Measurements from ENCODE around the gene ZNF775. TPM values are rescaled to one million over a fixed set of nuclear protein-coding genes. Genes with fewer than 3 reads are reported as not detected.

ZNF775 gene
- total RNA-seq, 1 donor from 2014 or later: 3.0 TPM

- no peak overlapping the region for H3K4me3 ChIP-seq
- no peak for DNase-seq (ENCODE audit: low spot score)
- no peak overlapping the region for H3K4me2 ChIP-seq
- peaks cover 23% of the 10 kb centered on the region for H4K20me1 ChIP-seq (ENCODE audit: low read depth)
- no peaks in the 10 kb centered on the region for H3K27me3 ChIP-seq
- no peak overlapping the region for H3K9ac ChIP-seq
- H3K4me1 Mint-ChIP-seq: peaks cover 61% of the 10 kb centered on the region
- H3K9me3 ChIP-seq (ENCODE audit: low read depth): no peaks in the 10 kb centered on the region
- H3K36me3 Mint-ChIP-seq: peaks cover 23% of the 10 kb centered on the region
- peaks cover 55% of the 10 kb centered on the region for H3K79me2 ChIP-seq (ENCODE audit: low read depth)
- H3F3A ChIP-seq (ENCODE audit: low read depth): peaks cover 31% of the 10 kb centered on the region
- TF ChIP-seq EZH2phosphoT487 (IDR thresholded peaks at IDR 0.05) (no peak), CTCF (IDR thresholded peaks at IDR 0.05) (no peak), EZH2 (IDR thresholded peaks at IDR 0.05) (no peak)
- H3K4me3 Mint-ChIP-seq: no peak overlapping the region
- peaks cover 19% of the 10 kb centered on the region for H3K4me1 ChIP-seq
- H3K36me3 ChIP-seq: no peaks in the 10 kb centered on the region
- peaks cover 5% of the 10 kb centered on the region for H3K27me3 Mint-ChIP-seq (ENCODE audit: insufficient read depth, low read depth)
- H3K27ac ChIP-seq: no peak overlapping the region
- no peak overlapping the region for H3K27ac Mint-ChIP-seq
- H3K9me3 Mint-ChIP-seq: no peaks in the 10 kb centered on the region
- no peak overlapping the region for H2AFZ ChIP-seq (replicated peaks)
These were observed 7.2 kb upstream of the ZNF775 start for GRCh38 chr7:150371996-150372270.

DNA sequence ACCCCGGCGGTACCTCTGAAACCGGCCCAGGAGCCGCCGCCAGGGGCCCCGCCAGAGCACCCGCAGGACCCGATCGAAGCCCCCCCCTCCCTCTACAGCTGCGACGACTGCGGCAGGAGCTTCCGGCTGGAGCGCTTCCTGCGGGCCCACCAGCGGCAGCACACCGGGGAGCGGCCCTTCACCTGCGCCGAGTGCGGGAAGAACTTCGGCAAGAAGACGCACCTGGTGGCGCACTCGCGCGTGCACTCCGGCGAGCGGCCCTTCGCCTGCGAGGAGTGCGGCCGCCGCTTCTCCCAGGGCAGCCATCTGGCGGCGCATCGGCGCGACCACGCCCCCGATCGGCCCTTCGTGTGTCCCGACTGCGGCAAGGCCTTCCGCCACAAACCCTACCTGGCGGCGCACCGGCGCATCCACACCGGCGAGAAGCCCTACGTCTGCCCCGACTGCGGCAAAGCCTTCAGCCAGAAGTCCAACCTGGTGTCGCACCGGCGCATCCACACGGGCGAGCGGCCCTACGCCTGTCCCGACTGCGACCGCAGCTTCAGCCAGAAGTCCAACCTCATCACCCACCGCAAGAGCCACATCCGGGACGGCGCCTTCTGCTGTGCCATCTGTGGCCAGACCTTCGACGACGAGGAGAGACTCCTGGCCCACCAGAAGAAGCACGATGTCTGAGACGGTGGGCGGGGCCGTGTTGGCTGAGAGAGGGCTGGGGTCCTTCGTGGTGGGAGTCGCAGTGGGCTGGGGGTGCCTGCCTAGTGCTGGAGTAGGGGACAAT, 6.7 kb upstream of the ZNF775 start:
- peak; percentile 1 for DNase-seq (ENCODE audit: low spot score)
- Histone ChIP-seq H3K4me3 (no peak overlapping the region), H3K4me2 (no peak overlapping the region), H3K9me3 (ENCODE audit: low read depth) (no peaks in the 10 kb centered on the region), H3K27me3 (no peaks in the 10 kb centered on the region), H3K79me2 (ENCODE audit: low read depth) (peaks cover 55% of the 10 kb centered on the region), H3K27ac (no peak overlapping the region), H3K36me3 (no peaks in the 10 kb centered on the region), H2AFZ (replicated peaks) (no peak overlapping the region), H3F3A (ENCODE audit: low read depth) (peaks cover 31% of the 10 kb centered on the region), H4K20me1 (ENCODE audit: low read depth) (peaks cover 26% of the 10 kb centered on the region), H3K4me1 (peaks cover 19% of the 10 kb centered on the region), H3K9ac (no peak overlapping the region)
- Mint-ChIP-seq H3K27me3 (ENCODE audit: insufficient read depth, low read depth) (peaks cover 6% of the 10 kb centered on the region), H3K4me1 (peaks cover 63% of the 10 kb centered on the region), H3K4me3 (no peak overlapping the region), H3K9me3 (no peaks in the 10 kb centered on the region), H3K27ac (no peak overlapping the region), H3K36me3 (peaks cover 23% of the 10 kb centered on the region)
- TF ChIP-seq EZH2phosphoT487 (IDR thresholded peaks at IDR 0.05): no peak

DNA sequence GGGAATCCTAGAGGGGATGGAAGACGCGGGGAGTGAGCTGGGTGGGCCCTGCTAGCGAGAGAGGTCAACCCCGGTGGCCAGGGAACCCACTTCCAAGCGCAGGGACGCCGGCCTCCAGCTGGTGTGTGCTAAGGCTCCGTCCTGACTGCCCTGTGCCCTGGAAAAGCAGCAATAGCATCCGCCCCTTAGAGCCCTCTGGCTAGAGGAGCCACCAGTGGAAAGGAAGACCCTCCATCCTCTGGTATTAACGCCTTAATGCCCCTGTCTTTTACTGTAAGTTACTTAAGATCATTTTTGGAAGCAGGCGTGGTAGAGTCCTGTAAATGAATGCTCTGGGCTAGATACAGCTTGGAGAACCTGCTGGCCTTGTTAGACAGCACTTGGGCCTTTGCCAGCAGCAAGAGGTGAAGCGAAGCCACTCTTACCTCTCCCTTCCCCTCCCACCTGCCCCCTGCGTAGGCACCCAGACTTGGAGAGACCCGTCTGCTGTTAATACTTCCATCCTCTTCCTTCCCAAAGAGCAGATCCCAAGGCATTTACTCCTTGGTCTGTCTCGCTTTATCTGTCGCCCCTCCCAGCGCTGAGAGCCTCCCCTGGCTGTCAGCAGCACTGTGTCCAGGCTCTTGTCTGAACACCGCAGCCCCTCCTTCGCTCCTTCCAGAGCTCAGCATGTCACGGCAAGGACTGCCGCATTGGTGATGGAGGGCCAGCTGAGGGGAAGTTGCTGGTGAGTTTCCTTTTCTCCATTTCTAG, 5.9 kb upstream of the ZNF775 start:
- Mint-ChIP-seq H3K36me3 (peaks cover 23% of the 10 kb centered on the region), H3K4me3 (no peak overlapping the region), H3K9me3 (no peaks in the 10 kb centered on the region), H3K27me3 (ENCODE audit: insufficient read depth, low read depth) (peaks cover 7% of the 10 kb centered on the region), H3K27ac (peak overlapping the region; percentile 44), H3K4me1 (peaks cover 65% of the 10 kb centered on the region)
- H3K4me1 ChIP-seq: peaks cover 19% of the 10 kb centered on the region
- H3K9ac ChIP-seq: no peak overlapping the region
- no peak overlapping the region for H3K4me2 ChIP-seq
- peaks cover 31% of the 10 kb centered on the region for H3F3A ChIP-seq (ENCODE audit: low read depth)
- H3K79me2 ChIP-seq (ENCODE audit: low read depth): peaks cover 55% of the 10 kb centered on the region
- H3K36me3 ChIP-seq: no peaks in the 10 kb centered on the region
- H3K27me3 ChIP-seq: no peaks in the 10 kb centered on the region
- no peaks in the 10 kb centered on the region for H3K9me3 ChIP-seq (ENCODE audit: low read depth)
- peaks cover 29% of the 10 kb centered on the region for H4K20me1 ChIP-seq (ENCODE audit: low read depth)
- no peak overlapping the region for H3K4me3 ChIP-seq
- H2AFZ ChIP-seq (replicated peaks): no peak overlapping the region
- TF ChIP-seq CTCF (IDR thresholded peaks at IDR 0.05) (no peak), EZH2phosphoT487 (IDR thresholded peaks at IDR 0.05) (no peak), EZH2 (IDR thresholded peaks at IDR 0.05) (no peak)
- H3K27ac ChIP-seq: no peak overlapping the region
- DNase-seq (ENCODE audit: low spot score): peak; percentile 1

DNA sequence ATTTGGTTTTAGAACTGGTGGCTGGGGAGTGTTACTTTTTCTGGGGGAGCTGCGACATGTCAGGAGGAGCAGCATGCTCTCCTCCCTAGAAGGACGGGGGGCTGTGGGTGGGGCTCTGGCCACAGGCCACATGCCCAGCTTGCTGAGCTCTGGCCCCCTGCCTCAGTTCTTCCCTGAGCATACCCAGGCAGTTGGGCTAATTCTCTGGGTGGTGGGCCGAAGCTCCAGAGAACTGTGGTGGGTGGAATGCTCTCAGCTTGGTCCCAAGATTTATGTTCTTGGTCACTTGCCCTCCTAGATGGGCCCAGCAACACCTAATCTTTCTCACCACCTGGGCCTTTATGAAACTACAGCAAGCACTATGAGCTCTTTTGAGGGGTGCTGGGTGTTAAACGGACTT, 5.1 kb upstream of the ZNF775 start:
- no peaks in the 10 kb centered on the region for H3K9me3 Mint-ChIP-seq
- no peak overlapping the region for H2AFZ ChIP-seq (replicated peaks)
- peaks cover 66% of the 10 kb centered on the region for H3K4me1 Mint-ChIP-seq
- H3K27ac Mint-ChIP-seq: no peak overlapping the region
- no peak overlapping the region for H3K9ac ChIP-seq
- H3K36me3 Mint-ChIP-seq: peaks cover 23% of the 10 kb centered on the region
- no peak for TF ChIP-seq EZH2 (IDR thresholded peaks at IDR 0.05)
- TF ChIP-seq CTCF (IDR thresholded peaks at IDR 0.05): no peak
- no peak for TF ChIP-seq EZH2phosphoT487 (IDR thresholded peaks at IDR 0.05)
- H3K9me3 ChIP-seq (ENCODE audit: low read depth): no peaks in the 10 kb centered on the region
- no peaks in the 10 kb centered on the region for H3K36me3 ChIP-seq
- H3K79me2 ChIP-seq (ENCODE audit: low read depth): peaks cover 52% of the 10 kb centered on the region
- no peak overlapping the region for H3K4me3 ChIP-seq
- DNase-seq (ENCODE audit: low spot score): no peak
- no peak overlapping the region for H3K27ac ChIP-seq
- H3K4me2 ChIP-seq: no peak overlapping the region
- peaks cover 19% of the 10 kb centered on the region for H3K4me1 ChIP-seq
- peaks cover 31% of the 10 kb centered on the region for H3F3A ChIP-seq (ENCODE audit: low read depth)
- peaks cover 29% of the 10 kb centered on the region for H4K20me1 ChIP-seq (ENCODE audit: low read depth)
- no peaks in the 10 kb centered on the region for H3K27me3 ChIP-seq
- peaks cover 10% of the 10 kb centered on the region for H3K27me3 Mint-ChIP-seq (ENCODE audit: insufficient read depth, low read depth)
- peak overlapping the region; percentile 46 for H3K4me3 Mint-ChIP-seq
